Neuronal stem cell (in vitro differentiated cells): ENCODE measurements around the gene TTC13.

ENCODE experiments used
- DNase-seq: peaks from one replicate; pipeline ENCODE4 v3.0.0-alpha.2; 2013; ENCODE audit warnings: low spot score
- H2AFZ ChIP-seq: one replicate; pipeline ENCODE4 v1.6.1; 2013; ENCODE audit warnings: mild to moderate bottlenecking, low read length, inconsistent platforms
- H2AK5ac ChIP-seq: 2 replicates; pipeline ENCODE4 v1.6.1; 2013; ENCODE audit warnings: low read depth, mild to moderate bottlenecking, inconsistent platforms, low read length, moderate library complexity, mixed read lengths
- H2BK120ac ChIP-seq: 2 replicates; pipeline ENCODE4 v1.6.1; 2013; ENCODE audit warnings: low read depth, mild to moderate bottlenecking, inconsistent platforms, low read length, moderate library complexity, mixed read lengths
- H2BK12ac ChIP-seq: one replicate; pipeline ENCODE4 v1.6.1; 2013; ENCODE audit warnings: low read length, inconsistent platforms
- H2BK15ac ChIP-seq: 2 replicates; pipeline ENCODE4 v1.6.1; 2013; ENCODE audit warnings: mild to moderate bottlenecking, low read length, inconsistent platforms, mixed read lengths
- H2BK5ac ChIP-seq: one replicate; pipeline ENCODE4 v1.6.1; 2013; ENCODE audit warnings: inconsistent platforms, mild to moderate bottlenecking, low read length, moderate library complexity
- H3K14ac ChIP-seq: one replicate; pipeline ENCODE4 v1.6.1; 2013; ENCODE audit warnings: low read length, inconsistent platforms
- H3K18ac ChIP-seq: 2 replicates; pipeline ENCODE4 v1.6.1; 2013; ENCODE audit warnings: low read length, inconsistent platforms
- H3K23ac ChIP-seq: 2 replicates; pipeline ENCODE4 v1.6.1; 2013; ENCODE audit warnings: low read depth, mild to moderate bottlenecking, mixed read lengths, low read length, inconsistent platforms; ENCODE audit not compliant: poor library complexity
- H3K27ac ChIP-seq: replicated peaks from 3 replicates; pipeline ENCODE4 v1.5.1; 2013; ENCODE audit warnings: low read length, inconsistent platforms
- H3K27me3 ChIP-seq, 3 experiments: 2 replicates each; pipeline ENCODE4 v1.6.1; 2013; ENCODE audit warnings: low read length in 3 of 3, mild to moderate bottlenecking in 2 of 3, inconsistent platforms in 1 of 3, low read depth in 1 of 3, mixed read lengths in 1 of 3, moderate library complexity in 1 of 3; ENCODE audit not compliant: control insufficient read depth in 3 of 3, insufficient read depth in 3 of 3
- H3K36me3 ChIP-seq, 2 donors: replicated peaks in 1 of 2; 2 replicates each; pipeline ENCODE4 v1.6.1; 2013; ENCODE audit warnings: low read length in 2 of 2; ENCODE audit not compliant: control insufficient read depth in 2 of 2, insufficient read depth in 2 of 2
- H3K4ac ChIP-seq: 2 replicates; pipeline ENCODE4 v1.6.1; 2013; ENCODE audit warnings: inconsistent platforms, mild to moderate bottlenecking, low read length, moderate library complexity
- H3K4me1 ChIP-seq, 2 donors: 1 replicate in 1 of 2; 2 replicates in 1 of 2; pipeline ENCODE4 v1.6.1; 2013; ENCODE audit warnings: low read length in 2 of 2, low read depth in 1 of 2; ENCODE audit not compliant: control insufficient read depth in 2 of 2, insufficient read depth in 1 of 2
- H3K4me2 ChIP-seq: one replicate; pipeline ENCODE4 v1.6.1; 2013; ENCODE audit warnings: mild to moderate bottlenecking, low read length, inconsistent platforms; ENCODE audit not compliant: insufficient read depth, poor library complexity, severe bottlenecking
- H3K4me3 ChIP-seq, 2 donors: 2 replicates each; pipeline ENCODE4 v1.5.1; 2013; ENCODE audit warnings: low read length in 2 of 2, mild to moderate bottlenecking in 2 of 2, inconsistent platforms in 1 of 2, moderate library complexity in 1 of 2
- H3K79me1 ChIP-seq: one replicate; pipeline ENCODE4 v1.6.1; 2013; ENCODE audit warnings: low read depth, mild to moderate bottlenecking, inconsistent platforms, low read length, moderate library complexity
- H3K9ac ChIP-seq: one replicate; pipeline ENCODE4 v1.6.1; 2013; ENCODE audit warnings: mild to moderate bottlenecking, low read depth, low read length, inconsistent platforms; ENCODE audit not compliant: poor library complexity
- H3K9me3 ChIP-seq, 2 donors: replicated peaks in 1 of 2; 2 replicates each; pipeline versions ENCODE3 to v1.6.1; 2013; ENCODE audit warnings: low read length in 2 of 2, mild to moderate bottlenecking in 2 of 2, inconsistent platforms in 1 of 2, low read depth in 1 of 2, mixed read lengths in 1 of 2, moderate library complexity in 1 of 2; ENCODE audit not compliant: control insufficient read depth in 2 of 2, insufficient read depth in 1 of 2
- H4K8ac ChIP-seq: one replicate; pipeline ENCODE4 v1.6.1; 2013; ENCODE audit warnings: low read depth, mild to moderate bottlenecking, inconsistent platforms, low read length, moderate library complexity
- H4K91ac ChIP-seq: one replicate; pipeline ENCODE4 v1.6.1; 2013; ENCODE audit warnings: low read length, low read depth, mild to moderate bottlenecking, inconsistent platforms; ENCODE audit not compliant: poor library complexity
- whole genome bisulfite sequencing, 2 donors: extraction: QIAGEN DNeasy Blood & Tissue Kit; methylation state at CpG; one replicate each; pipeline ENCODE4 v1.1.7; 2013; ENCODE audit warnings: missing lambda C conversion rate in 2 of 2, mixed read lengths in 1 of 2; ENCODE audit not compliant: insufficient read length in 2 of 2, insufficient replicate concordance in 1 of 2; ENCODE audit errors: extremely low coverage in 2 of 2; 5-methylcytosine and 5-hydroxymethylcytosine counted together

TTC13 gene

GRCh38 chr1:230907472-230908205 lies 71.0 kb downstream of the TTC13 start:
- Histone ChIP-seq H2BK5ac (no peak overlapping the region), H2BK120ac (no peak overlapping the region), H3K27me3 (no peaks in the 10 kb centered on the region), H4K91ac (no peak overlapping the region), H3K36me3 (peaks cover 3 to 72% of the 10 kb centered on the region in 2 donors), H3K4me3 (no peak overlapping the region), H3K4me2 (no peak overlapping the region), H3K14ac (no peak overlapping the region), H3K4me1 (peaks cover 2 to 12% of the 10 kb centered on the region in 2 donors), H2AFZ (no peak overlapping the region), H3K4ac (no peak overlapping the region), H3K18ac (no peak overlapping the region), H2BK15ac (no peak overlapping the region), H3K9me3 (no peaks in the 10 kb centered on the region), H2BK12ac (no peak overlapping the region), H3K23ac (no peak overlapping the region), H3K79me1 (no peaks in the 10 kb centered on the region), H4K8ac (no peak overlapping the region), H2AK5ac (no peak overlapping the region), H3K27ac (no peak overlapping the region), H3K9ac (no peak overlapping the region)
- no peak for DNase-seq
- WGBS, 2 donors: no CpG with 5 or more reads among the region's 4 CpGs

GRCh38 chr1:230906226-230906625 lies 72.4 kb downstream of the TTC13 start:
- Histone ChIP-seq H3K36me3 (peaks cover 3 to 57% of the 10 kb centered on the region in 2 donors), H3K4me3 (no peak overlapping the region), H3K4ac (no peak overlapping the region), H3K79me1 (no peaks in the 10 kb centered on the region), H3K14ac (no peak overlapping the region), H2AFZ (peak overlapping the region; percentile 27), H2BK15ac (no peak overlapping the region), H3K4me1 (peaks cover 2 to 12% of the 10 kb centered on the region in 2 donors), H4K91ac (no peak overlapping the region), H3K4me2 (no peak overlapping the region), H2BK5ac (no peak overlapping the region), H2BK12ac (no peak overlapping the region), H4K8ac (no peak overlapping the region), H2BK120ac (no peak overlapping the region), H3K23ac (no peak overlapping the region), H3K9ac (no peak overlapping the region), H3K27me3 (no peaks in the 10 kb centered on the region), H3K9me3 (no peaks in the 10 kb centered on the region), H3K18ac (no peak overlapping the region), H3K27ac (no peak overlapping the region), H2AK5ac (no peak overlapping the region)
- no CpG with 5 or more reads among the region's 2 CpGs for WGBS, 2 donors
- DNase-seq: no peak

- H3K36me3 ChIP-seq: peaks cover 3 to 53% of the 10 kb centered on the region in 2 donors
- no peaks in the 10 kb centered on the region for H3K9me3 ChIP-seq
- H2BK12ac ChIP-seq: no peak overlapping the region
- no peak overlapping the region for H3K9ac ChIP-seq
- H4K91ac ChIP-seq: no peak overlapping the region
- peak overlapping the region; percentile 27 for H2AFZ ChIP-seq
- no peak overlapping the region for H4K8ac ChIP-seq
- no peak overlapping the region for H3K4me3 ChIP-seq
- no peak overlapping the region for H3K23ac ChIP-seq
- H2BK15ac ChIP-seq: no peak overlapping the region
- H3K4me1 ChIP-seq: peaks cover 4 to 12% of the 10 kb centered on the region in 2 donors
- DNase-seq: no peak
- no peak overlapping the region for H2BK5ac ChIP-seq
- H3K27ac ChIP-seq: no peak overlapping the region
- H3K14ac ChIP-seq: no peak overlapping the region
- H3K79me1 ChIP-seq: no peaks in the 10 kb centered on the region
- no peak overlapping the region for H3K18ac ChIP-seq
- WGBS, 2 donors: no CpG with 5 or more reads among the region's 5 CpGs
- no peak overlapping the region for H3K4ac ChIP-seq
- H2BK120ac ChIP-seq: no peak overlapping the region
- H2AK5ac ChIP-seq: no peak overlapping the region
- no peak overlapping the region for H3K4me2 ChIP-seq
- no peaks in the 10 kb centered on the region for H3K27me3 ChIP-seq
These were observed 72.9 kb downstream of the TTC13 start for GRCh38 chr1:230905733-230906132.

- no peak overlapping the region for H2BK5ac ChIP-seq
- H2BK120ac ChIP-seq: no peak overlapping the region
- H3K9me3 ChIP-seq: no peaks in the 10 kb centered on the region
- H3K79me1 ChIP-seq: no peaks in the 10 kb centered on the region
- H3K4me1 ChIP-seq: peaks cover 4 to 12% of the 10 kb centered on the region in 2 donors
- no peak overlapping the region for H3K27ac ChIP-seq
- no peaks in the 10 kb centered on the region for H3K27me3 ChIP-seq
- H3K36me3 ChIP-seq: peaks cover 2 to 26% of the 10 kb centered on the region in 2 donors
- H3K9ac ChIP-seq: no peak overlapping the region
- no peak overlapping the region for H3K18ac ChIP-seq
- no peak overlapping the region for H3K14ac ChIP-seq
- H3K23ac ChIP-seq: no peak overlapping the region
- H3K4ac ChIP-seq: peak overlapping the region; percentile 72
- H2AK5ac ChIP-seq: no peak overlapping the region
- H4K8ac ChIP-seq: no peak overlapping the region
- H3K4me3 ChIP-seq: no peak overlapping the region
- peak overlapping the region; percentile 2 for H4K91ac ChIP-seq
- H2BK12ac ChIP-seq: no peak overlapping the region
- H3K4me2 ChIP-seq: no peak overlapping the region
- DNase-seq: no peak
- H2AFZ ChIP-seq: no peak overlapping the region
- no CpG with 5 or more reads among the region's 22 CpGs for WGBS, 2 donors
- no peak overlapping the region for H2BK15ac ChIP-seq
These were observed 76.2 kb downstream of the TTC13 start for GRCh38 chr1:230902349-230902923.
